Stomach (tissue), 9 donors: ENCODE data around the gene MICALL2. TPM values are rescaled to one million over a fixed set of nuclear protein-coding genes. Genes with fewer than 3 reads are reported as not detected.

Experiments used
- DNase-seq, 2 donors: peaks; one replicate each; pipeline versions ENCODE4 v3.0.0 to v3.0.0-alpha.2; 2013 to 2019
- H3K27ac ChIP-seq, 5 donors: fragments of 200-600 bp in 4 of 5; sonication (generic) in 4 of 5; one replicate each; pipeline ENCODE4 v1.5.1; 2013 to 2019; ENCODE audit warnings: mild to moderate bottlenecking in 1 of 5, moderate library complexity in 1 of 5
- H3K27me3 ChIP-seq, 3 donors: fragments of 200-600 bp; sonication (generic); one replicate each; pipeline ENCODE4 v1.5.1; 2017 to 2019; ENCODE audit warnings: mixed run types in 1 of 3
- H3K36me3 ChIP-seq, 4 donors: fragments of 200-600 bp; sonication (generic); 1 replicate in 3 of 4; 2 replicates in 1 of 4; pipeline ENCODE4 v1.5.1; 2016 to 2019
- H3K4me1 ChIP-seq, 4 donors: fragments of 200-600 bp; sonication (generic); one replicate each; pipeline ENCODE4 v1.5.1; 2016 to 2019
- H3K4me3 ChIP-seq, 4 donors: fragments of 200-600 bp; sonication (generic) in 3 of 4; one replicate each; pipeline ENCODE4 v1.5.1; 2016 to 2019; ENCODE audit warnings: mild to moderate bottlenecking in 1 of 4
- H3K9me3 ChIP-seq, 4 donors: fragments of 200-600 bp; sonication (generic); one replicate each; pipeline ENCODE4 v1.5.1; 2016 to 2019
- EP300 ChIP-seq: sonication (generic); formaldehyde crosslinking; IDR thresholded peaks from one replicate; pipeline ENCODE4 v1.6.1; 2017; ENCODE audit warnings: antibody characterized with exemption
- POLR2A ChIP-seq, 4 donors: fragments of 450-650 bp; IDR thresholded peaks; one replicate each; pipeline ENCODE4 v1.6.1; 2016; ENCODE audit warnings: antibody characterized with exemption in 4 of 4, control low read depth in 2 of 4, mild to moderate bottlenecking in 1 of 4, moderate library complexity in 1 of 4
- POLR2AphosphoS5 ChIP-seq, 3 donors: sonication (generic); formaldehyde crosslinking; IDR thresholded peaks; one replicate each; pipeline ENCODE4 v1.6.1; 2016; ENCODE audit warnings: antibody characterized with exemption in 3 of 3
- WGBS, 5 donors: extraction: QIAGEN DNeasy Blood & Tissue Kit in 3 of 5; methylation state at CpG; one replicate each; pipeline versions ENCODE4 v1.1.5 to v1.1.7; 2013 to 2018; 5-methylcytosine and 5-hydroxymethylcytosine counted together
- intact Hi-C: fragments of 100-400 bp; cut with DNase I; formaldehyde crosslinking; loops from one replicate; pipeline ENCODE4 v1.15.1; 2023; ENCODE audit warnings: low total_unique reads
- polyA plus RNA-seq, 3 donors: library from polyadenylated mRNA; stranded (reverse); fragments of 200-250 nt; gene quantifications; one replicate each; pipeline ENCODE4 v1.2.3, GENCODE V29; 2013
- total RNA-seq, 5 donors: library from RNA; depleted of rRNA; stranded (reverse); fragments of >200 nt; gene quantifications; one replicate each; pipeline versions ENCODE4 v1.1.0 to v1.2.3, GENCODE V29; 2014 to 2016
- TF ChIP-seq, protein P1 (sequence below), 7 experiments: fragments of 450-650 bp in 4 of 7; fragments of 200-600 bp in 3 of 7; sonication (generic) in 3 of 7; IDR thresholded peaks; one replicate each; pipeline ENCODE4 v1.5.1; 2016 to 2019; ENCODE audit warnings: antibody characterized with exemption in 7 of 7, control low read depth in 2 of 7, mild to moderate bottlenecking in 1 of 7
- donor health status: healthy with polysubstance abuse.
- donor health status: Bipolar disorder and iron deficiency.
- donor health status: healthy.

MICALL2 gene
- total and polyA plus RNA-seq, 8 donors, result 30.7 to 263 (median 102) TPM

DNA sequence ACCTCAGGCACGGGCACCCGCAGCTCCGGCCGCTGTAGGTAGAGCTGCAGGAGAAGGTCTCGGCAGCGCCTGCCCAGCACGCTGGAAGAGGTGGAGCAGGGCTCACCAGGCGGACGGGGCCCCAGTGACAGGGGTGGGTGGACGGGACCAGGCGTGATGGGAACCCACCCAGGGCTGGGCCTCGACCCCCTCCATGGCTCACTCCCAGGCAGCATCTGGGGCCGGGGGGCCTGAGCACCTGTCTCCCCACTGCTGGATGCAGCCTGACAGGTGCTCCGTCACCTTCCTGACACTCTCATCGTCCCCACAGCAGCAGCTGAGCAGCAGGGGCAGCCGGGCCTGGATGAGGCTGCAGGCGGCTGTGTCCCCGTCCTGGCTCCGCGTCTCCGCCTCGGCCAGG is 16.7 kb upstream of the MICALL2 start:
- Histone ChIP-seq H3K27me3 (no peaks in the 10 kb centered on the region), H3K27ac (no peak overlapping the region), H3K9me3 (no peaks in the 10 kb centered on the region), H3K4me3 (no peak overlapping the region), H3K36me3 (peaks cover 64 to 100% (median 98%) of the 10 kb centered on the region in 4 donors), H3K4me1 (peaks cover 0 to 13% (median 11%) of the 10 kb centered on the region in 4 donors)
- 92 to 96% (median 95%) methylated on average over 11 to 22 of the region's 22 CpGs for WGBS, 5 donors
- DNase-seq, result no peak
- TF ChIP-seq, protein P1, sequence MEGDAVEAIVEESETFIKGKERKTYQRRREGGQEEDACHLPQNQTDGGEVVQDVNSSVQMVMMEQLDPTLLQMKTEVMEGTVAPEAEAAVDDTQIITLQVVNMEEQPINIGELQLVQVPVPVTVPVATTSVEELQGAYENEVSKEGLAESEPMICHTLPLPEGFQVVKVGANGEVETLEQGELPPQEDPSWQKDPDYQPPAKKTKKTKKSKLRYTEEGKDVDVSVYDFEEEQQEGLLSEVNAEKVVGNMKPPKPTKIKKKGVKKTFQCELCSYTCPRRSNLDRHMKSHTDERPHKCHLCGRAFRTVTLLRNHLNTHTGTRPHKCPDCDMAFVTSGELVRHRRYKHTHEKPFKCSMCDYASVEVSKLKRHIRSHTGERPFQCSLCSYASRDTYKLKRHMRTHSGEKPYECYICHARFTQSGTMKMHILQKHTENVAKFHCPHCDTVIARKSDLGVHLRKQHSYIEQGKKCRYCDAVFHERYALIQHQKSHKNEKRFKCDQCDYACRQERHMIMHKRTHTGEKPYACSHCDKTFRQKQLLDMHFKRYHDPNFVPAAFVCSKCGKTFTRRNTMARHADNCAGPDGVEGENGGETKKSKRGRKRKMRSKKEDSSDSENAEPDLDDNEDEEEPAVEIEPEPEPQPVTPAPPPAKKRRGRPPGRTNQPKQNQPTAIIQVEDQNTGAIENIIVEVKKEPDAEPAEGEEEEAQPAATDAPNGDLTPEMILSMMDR (IDR thresholded peaks at IDR 0.05), result no peak
- TF ChIP-seq EP300, result no peak
- TF ChIP-seq POLR2AphosphoS5 (IDR thresholded peaks at IDR 0.05), result no peak
- TF ChIP-seq POLR2A (IDR thresholded peaks at IDR 0.05), result no peak
- intact Hi-C loops, result loop anchor here (10.0 kb wide), 1 partner anchor 251 kb away; no protein-coding TSS in a partner anchor

DNA sequence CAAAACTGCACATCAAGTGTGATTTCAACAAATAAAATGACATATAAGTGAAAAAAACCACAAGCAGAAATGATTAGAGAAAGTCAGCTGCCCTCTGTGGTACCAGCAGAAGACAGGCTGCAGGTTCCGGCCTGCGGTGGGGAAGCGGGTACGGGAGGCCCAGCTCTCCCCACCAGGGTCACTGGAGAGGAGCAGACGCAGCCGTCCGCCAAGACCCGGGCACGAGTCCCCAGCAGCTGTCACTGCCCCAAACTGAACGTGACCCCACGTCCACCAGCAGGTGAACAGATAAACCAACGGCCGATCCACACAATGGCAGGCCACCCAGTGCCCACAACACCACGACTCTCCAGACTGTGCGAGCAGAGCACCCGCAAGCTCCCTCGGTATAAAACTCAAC is 16.1 kb upstream of the MICALL2 start:
- H3K27ac ChIP-seq, result no peak overlapping the region
- no peaks in the 10 kb centered on the region for H3K27me3 ChIP-seq
- H3K4me3 ChIP-seq, result no peak overlapping the region
- no peak for TF ChIP-seq POLR2A (IDR thresholded peaks at IDR 0.05)
- no peak for TF ChIP-seq EP300
- no peak for TF ChIP-seq POLR2AphosphoS5 (IDR thresholded peaks at IDR 0.05)
- TF ChIP-seq, protein P1 (IDR thresholded peaks at IDR 0.05), result no peak
- peaks cover 64 to 100% (median 98%) of the 10 kb centered on the region in 4 donors for H3K36me3 ChIP-seq
- WGBS, 5 donors, result 86 to 97% (median 92%) methylated on average over 16 to 17 of the region's 17 CpGs
- no peaks in the 10 kb centered on the region for H3K9me3 ChIP-seq
- DNase-seq, result no peak
- intact Hi-C loops, result loop anchor here (10.0 kb wide), 1 partner anchor 251 kb away; no protein-coding TSS in a partner anchor
- peaks cover 0 to 13% (median 11%) of the 10 kb centered on the region in 4 donors for H3K4me1 ChIP-seq

DNA sequence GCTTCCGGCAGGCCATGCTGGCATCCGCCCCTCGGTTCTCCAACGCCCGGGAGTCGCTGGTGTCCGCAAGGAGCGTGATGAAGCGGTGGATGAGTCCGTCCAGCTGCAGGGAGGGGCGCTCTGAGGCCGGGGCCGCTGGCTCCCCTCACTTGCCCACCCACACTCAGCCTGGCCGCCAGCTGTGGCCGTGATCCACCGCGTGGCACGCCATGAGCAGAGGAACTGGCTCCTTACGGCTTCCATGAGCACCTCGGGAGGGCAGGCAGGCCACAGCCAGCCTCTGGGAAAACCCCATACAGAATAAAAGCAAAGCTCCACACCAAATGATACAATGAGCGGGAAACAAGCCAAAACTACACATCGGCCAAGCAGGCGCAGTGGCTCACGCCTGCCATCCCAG is 15.5 kb upstream of the MICALL2 start:
- 63 to 79% (median 74%) methylated on average over 8 to 24 of the region's 24 CpGs for WGBS, 5 donors
- Histone ChIP-seq H3K9me3 (no peaks in the 10 kb centered on the region), H3K27ac (peak overlapping the region in 2 of 5 donors; percentile 10 to 46), H3K36me3 (peaks cover 64 to 100% (median 98%) of the 10 kb centered on the region in 4 donors), H3K27me3 (no peaks in the 10 kb centered on the region), H3K4me1 (peaks cover 0 to 13% (median 11%) of the 10 kb centered on the region in 4 donors), H3K4me3 (no peak overlapping the region)
- intact Hi-C loops, result loop anchor here (10.0 kb wide), 1 partner anchor 250 kb away; no protein-coding TSS in a partner anchor
- TF ChIP-seq, protein P1 (IDR thresholded peaks at IDR 0.05), result no peak
- TF ChIP-seq POLR2A (IDR thresholded peaks at IDR 0.05) (no peak), EP300 (no peak), POLR2AphosphoS5 (IDR thresholded peaks at IDR 0.05) (no peak)
- DNase-seq, result no peak

DNA sequence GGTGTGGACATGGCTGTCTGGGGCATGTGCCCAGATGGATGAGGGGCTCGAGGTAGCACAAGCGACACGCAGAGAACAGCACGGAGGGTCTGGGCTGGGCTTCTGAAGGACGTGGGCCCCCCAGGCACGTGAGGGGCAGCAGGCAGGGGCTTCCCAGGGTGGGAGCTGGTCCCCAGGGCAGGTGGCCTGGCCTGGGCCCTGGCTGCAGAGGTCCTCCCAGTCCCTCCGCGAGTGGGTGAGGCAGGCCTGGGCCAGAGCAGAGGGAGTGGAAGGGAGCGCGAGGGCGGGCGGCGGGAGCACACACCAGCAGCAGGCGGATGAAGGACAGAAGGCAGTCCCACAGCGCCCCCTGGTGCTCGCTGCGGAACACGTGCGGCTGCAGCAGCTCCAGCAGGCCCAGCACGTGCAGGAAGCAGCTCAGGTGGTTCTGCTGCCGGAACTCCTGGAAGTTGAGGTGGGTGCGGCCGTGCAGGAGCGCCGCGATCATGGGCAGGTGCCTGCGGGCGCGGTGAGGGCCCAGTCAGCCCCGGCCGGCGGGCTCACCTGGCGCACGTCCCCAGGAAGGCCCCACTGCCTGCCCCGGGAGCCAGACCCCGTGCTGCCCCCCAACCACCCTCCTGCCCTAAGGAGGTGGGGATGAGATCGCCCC is 14.7 kb upstream of the MICALL2 start:
- TF ChIP-seq, protein P1 (IDR thresholded peaks at IDR 0.05), result peak in 5 of 7 experiments; percentile 75 to 95 (median 93)
- TF ChIP-seq EP300, result no peak
- no peak for TF ChIP-seq POLR2A (IDR thresholded peaks at IDR 0.05)
- TF ChIP-seq POLR2AphosphoS5 (IDR thresholded peaks at IDR 0.05), result peak in 2 of 3 donors; percentile 14 to 93
- Histone ChIP-seq H3K4me3 (no peak overlapping the region), H3K27ac (peak overlapping the region in 2 of 5 donors; percentile 10 to 46), H3K9me3 (no peaks in the 10 kb centered on the region), H3K36me3 (peaks cover 66 to 100% (median 98%) of the 10 kb centered on the region in 4 donors), H3K27me3 (no peaks in the 10 kb centered on the region), H3K4me1 (peaks cover 0 to 13% (median 11%) of the 10 kb centered on the region in 4 donors)
- intact Hi-C loops, result loop anchor here (10.0 kb wide), 1 partner anchor 249 kb away; no protein-coding TSS in a partner anchor
- 15 to 28% (median 24%) methylated on average over 33 to 37 of the region's 37 CpGs for WGBS, 5 donors
- peak; percentile 94 to 98 for DNase-seq
